Brain microvascular endothelial cell (primary cell): Measurements from ENCODE around the gene SART3.

ENCODE experiments used
- DNase-seq: peaks from one replicate; pipeline ENCODE4 v3.0.0-alpha.2; 2020
- H3K27ac ChIP-seq: fragments of 250-450 bp; sonication (Bioruptor Pico); 2 replicates; pipeline ENCODE4 v1.5.1; 2020; ENCODE audit warnings: mild to moderate bottlenecking, moderate library complexity
- H3K27me3 ChIP-seq: fragments of 250-450 bp; sonication (Bioruptor Pico); replicated peaks from 2 replicates; pipeline ENCODE4 v1.5.1; 2020; ENCODE audit warnings: mild to moderate bottlenecking
- H3K36me3 ChIP-seq: fragments of 250-450 bp; sonication (Bioruptor Pico); replicated peaks from 2 replicates; pipeline ENCODE4 v1.5.1; 2020; ENCODE audit warnings: mild to moderate bottlenecking
- H3K4me3 ChIP-seq: 2 replicates; pipeline ENCODE4 v1.5.1; 2011; ENCODE audit warnings: low read depth, mild to moderate bottlenecking, control low read depth, low read length, moderate library complexity
- CTCF ChIP-seq: IDR thresholded peaks from 2 replicates; pipeline ENCODE4 v1.5.1; 2011; ENCODE audit warnings: low read depth, mild to moderate bottlenecking, moderate library complexity, low read length, control low read depth, inconsistent platforms; ENCODE audit errors: missing control alignments
- in situ Hi-C: cut with HindIII; loops from 2 replicates; pipeline ENCODE4 v1.10.0; 2017; ENCODE audit warnings: low sequenced_read_pairs, low pct_ligation_motif_present

Gene SART3

GRCh38 chr12:108509806-108510205 lies 51.2 kb downstream of the SART3 start:
- Histone ChIP-seq H3K27me3 (no peaks in the 10 kb centered on the region), H3K36me3 (no peaks in the 10 kb centered on the region), H3K27ac (no peak overlapping the region), H3K4me3 (no peak overlapping the region)
- no peak for TF ChIP-seq CTCF
- DNase-seq: no peak
- in situ Hi-C loops: no loop called here

GRCh38 chr12:108507971-108508642 lies 52.9 kb downstream of the SART3 start:
- in situ Hi-C loops: no loop called here
- Histone ChIP-seq H3K4me3 (no peak overlapping the region), H3K27me3 (no peaks in the 10 kb centered on the region), H3K27ac (no peak overlapping the region), H3K36me3 (no peaks in the 10 kb centered on the region)
- TF ChIP-seq CTCF: no peak
- DNase-seq: no peak

GRCh38 chr12:108505129-108505528 lies 55.8 kb downstream of the SART3 start:
- H3K27ac ChIP-seq: no peak overlapping the region
- no peak overlapping the region for H3K4me3 ChIP-seq
- in situ Hi-C loops: no loop called here
- no peaks in the 10 kb centered on the region for H3K27me3 ChIP-seq
- no peaks in the 10 kb centered on the region for H3K36me3 ChIP-seq
- no peak for DNase-seq
- no peak for TF ChIP-seq CTCF

GRCh38 chr12:108502922-108503321 lies 58.1 kb downstream of the SART3 start:
- Histone ChIP-seq H3K27me3 (no peaks in the 10 kb centered on the region), H3K27ac (no peak overlapping the region), H3K4me3 (no peak overlapping the region), H3K36me3 (no peaks in the 10 kb centered on the region)
- no peak for DNase-seq
- TF ChIP-seq CTCF: no peak
- in situ Hi-C loops: no loop called here

- Histone ChIP-seq H3K27ac (no peak overlapping the region), H3K36me3 (no peaks in the 10 kb centered on the region), H3K4me3 (no peak overlapping the region), H3K27me3 (no peaks in the 10 kb centered on the region)
- TF ChIP-seq CTCF: no peak
- DNase-seq: no peak
- in situ Hi-C loops: no loop called here
Measured at GRCh38 chr12:108498136-108498535, 62.8 kb downstream of the SART3 start.
